Vagina (tissue), 2 donors: ENCODE data around the gene TBL1XR1.

ENCODE experiments used
- CTCF ChIP-seq, 3 experiments: fragments of 450-650 bp in 2 of 3; fragments of 200-600 bp in 1 of 3; sonication (generic) in 1 of 3; IDR thresholded peaks; one replicate each; pipeline ENCODE4 v1.5.1; 2017 to 2019; ENCODE audit warnings: antibody characterized with exemption in 3 of 3, mild to moderate bottlenecking in 2 of 3, moderate library complexity in 2 of 3
- POLR2A ChIP-seq, 2 donors: fragments of 450-650 bp; IDR thresholded peaks; one replicate each; pipeline ENCODE4 v1.6.1; 2017; ENCODE audit warnings: antibody characterized with exemption in 2 of 2, mild to moderate bottlenecking in 2 of 2, moderate library complexity in 2 of 2
- POLR2AphosphoS5 ChIP-seq, 2 donors: sonication (generic); formaldehyde crosslinking; IDR thresholded peaks; one replicate each; pipeline ENCODE4 v1.9.0; 2017; ENCODE audit warnings: antibody characterized with exemption in 2 of 2, mild to moderate bottlenecking in 2 of 2, low read depth in 1 of 2; ENCODE audit not compliant: insufficient read depth in 1 of 2

- TF ChIP-seq CTCF (IDR thresholded peaks at IDR 0.05) (no peak), POLR2A (IDR thresholded peaks at IDR 0.05) (no peak), POLR2AphosphoS5 (IDR thresholded peaks at IDR 0.05; ENCODE audit: insufficient read depth in 1 of 2, low read depth in 1 of 2) (peak in 1 of 2 donors; percentile 16)
Observed at GRCh38 chr3:177201700-177202397, 4.6 kb upstream of the TBL1XR1 start.
